Panc1 (cell line): Measurements from ENCODE around the gene ABLIM2. TPM values are rescaled to one million over a fixed set of nuclear protein-coding genes. Genes with fewer than 3 reads are reported as not detected.

ENCODE experiments used
- ATAC-seq: fragments of 200-7000 bp; cut with Tn5 transposase; 2 replicates; pipeline ENCODE4 v1.9.1; 2020; ENCODE audit warnings: mild to moderate bottlenecking, moderate library complexity
- BruUV-seq: library from RNA; stranded (reverse); fragments of 400-500 nt; replicated peaks from 2 replicates; lab custom pipeline; 2021; lab: Mats Ljungman, UMichigan
- CTCF ChIA-PET: fragments of 300-600 bp; sonication (Branson Sonifier 250); formaldehyde crosslinking; loops from one replicate; lab custom pipeline; 2022; ENCODE audit warnings: antibody characterized with exemption; lab: Charles Lee
- POLR2A ChIA-PET: fragments of 300-600 bp; sonication (Branson Sonifier 250); formaldehyde crosslinking; loops from one replicate; lab custom pipeline; 2022; ENCODE audit warnings: antibody characterized with exemption; lab: Charles Lee
- DNase-seq: peaks from one replicate; pipeline ENCODE4 v3.0.0-alpha.2; 2010; ENCODE audit warnings: low read depth, low spot score
- H3K27ac ChIP-seq: 2 replicates; pipeline ENCODE4 v1.5.1; 2011; ENCODE audit warnings: mild to moderate bottlenecking, low read length, inconsistent platforms
- H3K27me3 ChIP-seq: fragments of 200-500 bp; sonication (Bioruptor generic); 2 replicates; pipeline ENCODE4 v1.6.0; 2014; ENCODE audit warnings: low read length, inconsistent platforms; ENCODE audit not compliant: control insufficient read depth, insufficient read depth
- H3K36me3 ChIP-seq: fragments of 200-500 bp; sonication (Bioruptor generic); 2 replicates; pipeline ENCODE4 v1.5.1; 2014; ENCODE audit warnings: inconsistent platforms, mild to moderate bottlenecking, low read length, moderate library complexity; ENCODE audit not compliant: control insufficient read depth, insufficient read depth
- H3K4me1 ChIP-seq: 2 replicates; pipeline ENCODE4 v1.5.1; 2011; ENCODE audit warnings: inconsistent platforms, mild to moderate bottlenecking, low read length, moderate library complexity; ENCODE audit not compliant: control insufficient read depth, insufficient read depth
- H3K4me3 ChIP-seq, 2 experiments: 2 replicates each; pipeline ENCODE4 v1.5.1; 2011 to 2012; ENCODE audit warnings: low read depth in 2 of 2, low read length in 2 of 2, mild to moderate bottlenecking in 2 of 2, inconsistent platforms in 1 of 2, moderate library complexity in 1 of 2
- H3K9me3 ChIP-seq: fragments of 200-500 bp; sonication (Bioruptor generic); 2 replicates; pipeline ENCODE4 v1.5.1; 2014; ENCODE audit warnings: low read depth, mild to moderate bottlenecking, inconsistent platforms, low read length, moderate library complexity; ENCODE audit not compliant: control insufficient read depth, insufficient read depth
- POLR2AphosphoS5 ChIP-seq: IDR thresholded peaks from 2 replicates; pipeline ENCODE4 v1.6.1; 2012; ENCODE audit warnings: mild to moderate bottlenecking, low read depth, low read length, moderate library complexity
- SIN3A ChIP-seq: IDR thresholded peaks from 2 replicates; pipeline ENCODE4 v1.6.1; 2012; ENCODE audit warnings: low read depth, mild to moderate bottlenecking, low read length, moderate library complexity, borderline replicate concordance; ENCODE audit not compliant: insufficient read depth
- TCF7L2 ChIP-seq: IDR thresholded peaks from 2 replicates; pipeline ENCODE4 v1.6.1; 2011; ENCODE audit warnings: mild to moderate bottlenecking, low read depth, low read length, inconsistent platforms
- in situ Hi-C: cut with HindIII; loops from 2 replicates; pipeline ENCODE4 v1.10.0; 2016; ENCODE audit warnings: low sequenced_read_pairs, low pct_unique_long_range_greater_than_20kb
- intact Hi-C: fragments of 100-400 bp; cut with micrococcal nuclease; formaldehyde crosslinking; loops from one replicate; pipeline ENCODE4 v1.10.0; 2022; ENCODE audit not compliant: unreplicated experiment
- total RNA-seq: library from RNA; stranded (reverse); gene quantifications from one replicate; pipeline ENCODE4 v1.2.1, GENCODE V29; 2021; ENCODE audit not compliant: unreplicated experiment
- TF ChIP-seq, protein P1 (sequence below), 2 experiments: IDR thresholded peaks; 2 replicates each; pipeline ENCODE4 v1.6.1; 2011 to 2012; ENCODE audit warnings: low read depth in 2 of 2, control low read depth in 1 of 2, low read length in 1 of 2, mild to moderate bottlenecking in 1 of 2, moderate library complexity in 1 of 2; ENCODE audit not compliant: insufficient read depth in 1 of 2
- TF ChIP-seq, protein P2 (sequence below): fragments of 450-650 bp; IDR thresholded peaks from 2 replicates; pipeline ENCODE4 v1.5.1; 2017; ENCODE audit warnings: mild to moderate bottlenecking

ABLIM2 gene
- total RNA-seq, 1 experiment from 2014 or later, result 0.64 TPM

DNA sequence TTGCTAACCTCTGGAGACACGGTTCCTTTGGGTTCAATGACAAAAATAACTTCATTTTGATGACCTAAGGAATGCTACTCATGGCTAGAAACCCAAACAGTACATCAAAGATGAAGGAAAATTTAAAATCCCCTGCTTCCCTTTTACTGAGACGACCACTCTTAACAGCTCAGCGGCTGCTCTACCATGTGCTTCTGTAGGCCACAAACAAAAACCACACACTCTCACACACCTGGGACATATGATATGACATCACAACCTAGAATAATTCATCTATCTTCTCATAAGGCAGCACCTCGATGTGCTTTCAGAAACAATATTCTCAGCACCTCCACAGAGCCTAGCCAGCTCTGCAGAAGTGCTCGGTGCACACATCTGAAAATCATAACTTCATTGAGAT, 34.7 kb downstream of the ABLIM2 start:
- no peaks in the 10 kb centered on the region for H3K27me3 ChIP-seq
- ChIA-PET POLR2A (no interaction called here), CTCF (no interaction called here)
- H3K4me1 ChIP-seq, result no peaks in the 10 kb centered on the region
- H3K36me3 ChIP-seq, result no peaks in the 10 kb centered on the region
- H3K9me3 ChIP-seq, result no peaks in the 10 kb centered on the region
- intact Hi-C loops, result no loop called here
- DNase-seq, result no peak
- BruUV-seq, result no TSS peak
- TF ChIP-seq POLR2AphosphoS5 (no peak), SIN3A (no peak)
- in situ Hi-C loops, result no loop called here
- ATAC-seq, result no peak
- H3K4me3 ChIP-seq, result no peak overlapping the region
- no peak overlapping the region for H3K27ac ChIP-seq

DNA sequence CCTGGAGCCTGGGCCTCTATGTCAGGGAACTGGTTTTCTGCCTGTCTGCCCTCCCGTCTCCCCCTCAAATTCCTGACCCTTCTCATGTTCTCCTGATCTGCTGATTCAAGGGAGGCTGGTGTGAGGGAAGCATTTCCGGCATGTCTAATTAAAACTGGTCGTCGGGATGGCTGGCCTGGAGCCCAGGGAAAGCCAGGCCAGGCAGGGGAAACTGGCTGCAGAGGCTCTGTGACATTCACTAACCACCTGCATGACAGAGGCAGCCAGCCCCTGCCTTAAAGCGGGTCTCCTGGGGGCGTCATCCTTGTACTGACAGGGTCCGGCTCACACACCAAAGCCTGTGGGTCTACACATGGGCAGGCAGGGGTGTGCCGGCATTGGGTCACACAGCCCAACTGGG, 35.2 kb downstream of the ABLIM2 start:
- no peak for ATAC-seq
- no peak for DNase-seq
- in situ Hi-C loops (no loop called here), intact Hi-C loops (no loop called here)
- no peaks in the 10 kb centered on the region for H3K9me3 ChIP-seq
- ChIA-PET POLR2A (no interaction called here), CTCF (no interaction called here)
- H3K27ac ChIP-seq, result no peak overlapping the region
- TF ChIP-seq, protein P1, sequence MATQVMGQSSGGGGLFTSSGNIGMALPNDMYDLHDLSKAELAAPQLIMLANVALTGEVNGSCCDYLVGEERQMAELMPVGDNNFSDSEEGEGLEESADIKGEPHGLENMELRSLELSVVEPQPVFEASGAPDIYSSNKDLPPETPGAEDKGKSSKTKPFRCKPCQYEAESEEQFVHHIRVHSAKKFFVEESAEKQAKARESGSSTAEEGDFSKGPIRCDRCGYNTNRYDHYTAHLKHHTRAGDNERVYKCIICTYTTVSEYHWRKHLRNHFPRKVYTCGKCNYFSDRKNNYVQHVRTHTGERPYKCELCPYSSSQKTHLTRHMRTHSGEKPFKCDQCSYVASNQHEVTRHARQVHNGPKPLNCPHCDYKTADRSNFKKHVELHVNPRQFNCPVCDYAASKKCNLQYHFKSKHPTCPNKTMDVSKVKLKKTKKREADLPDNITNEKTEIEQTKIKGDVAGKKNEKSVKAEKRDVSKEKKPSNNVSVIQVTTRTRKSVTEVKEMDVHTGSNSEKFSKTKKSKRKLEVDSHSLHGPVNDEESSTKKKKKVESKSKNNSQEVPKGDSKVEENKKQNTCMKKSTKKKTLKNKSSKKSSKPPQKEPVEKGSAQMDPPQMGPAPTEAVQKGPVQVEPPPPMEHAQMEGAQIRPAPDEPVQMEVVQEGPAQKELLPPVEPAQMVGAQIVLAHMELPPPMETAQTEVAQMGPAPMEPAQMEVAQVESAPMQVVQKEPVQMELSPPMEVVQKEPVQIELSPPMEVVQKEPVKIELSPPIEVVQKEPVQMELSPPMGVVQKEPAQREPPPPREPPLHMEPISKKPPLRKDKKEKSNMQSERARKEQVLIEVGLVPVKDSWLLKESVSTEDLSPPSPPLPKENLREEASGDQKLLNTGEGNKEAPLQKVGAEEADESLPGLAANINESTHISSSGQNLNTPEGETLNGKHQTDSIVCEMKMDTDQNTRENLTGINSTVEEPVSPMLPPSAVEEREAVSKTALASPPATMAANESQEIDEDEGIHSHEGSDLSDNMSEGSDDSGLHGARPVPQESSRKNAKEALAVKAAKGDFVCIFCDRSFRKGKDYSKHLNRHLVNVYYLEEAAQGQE (IDR thresholded peaks at IDR 0.05; ENCODE audit: insufficient read depth in 1 of 2, low read depth in 2 of 2, low read length in 1 of 2), result no peak
- no peak for TF ChIP-seq SIN3A
- TF ChIP-seq TCF7L2, result no peak
- TF ChIP-seq, protein P2, sequence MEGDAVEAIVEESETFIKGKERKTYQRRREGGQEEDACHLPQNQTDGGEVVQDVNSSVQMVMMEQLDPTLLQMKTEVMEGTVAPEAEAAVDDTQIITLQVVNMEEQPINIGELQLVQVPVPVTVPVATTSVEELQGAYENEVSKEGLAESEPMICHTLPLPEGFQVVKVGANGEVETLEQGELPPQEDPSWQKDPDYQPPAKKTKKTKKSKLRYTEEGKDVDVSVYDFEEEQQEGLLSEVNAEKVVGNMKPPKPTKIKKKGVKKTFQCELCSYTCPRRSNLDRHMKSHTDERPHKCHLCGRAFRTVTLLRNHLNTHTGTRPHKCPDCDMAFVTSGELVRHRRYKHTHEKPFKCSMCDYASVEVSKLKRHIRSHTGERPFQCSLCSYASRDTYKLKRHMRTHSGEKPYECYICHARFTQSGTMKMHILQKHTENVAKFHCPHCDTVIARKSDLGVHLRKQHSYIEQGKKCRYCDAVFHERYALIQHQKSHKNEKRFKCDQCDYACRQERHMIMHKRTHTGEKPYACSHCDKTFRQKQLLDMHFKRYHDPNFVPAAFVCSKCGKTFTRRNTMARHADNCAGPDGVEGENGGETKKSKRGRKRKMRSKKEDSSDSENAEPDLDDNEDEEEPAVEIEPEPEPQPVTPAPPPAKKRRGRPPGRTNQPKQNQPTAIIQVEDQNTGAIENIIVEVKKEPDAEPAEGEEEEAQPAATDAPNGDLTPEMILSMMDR, result no peak
- TF ChIP-seq POLR2AphosphoS5, result no peak
- H3K27me3 ChIP-seq, result no peaks in the 10 kb centered on the region
- BruUV-seq, result no TSS peak
- H3K36me3 ChIP-seq, result no peaks in the 10 kb centered on the region
- H3K4me3 ChIP-seq, result no peak overlapping the region
- H3K4me1 ChIP-seq, result no peaks in the 10 kb centered on the region

DNA sequence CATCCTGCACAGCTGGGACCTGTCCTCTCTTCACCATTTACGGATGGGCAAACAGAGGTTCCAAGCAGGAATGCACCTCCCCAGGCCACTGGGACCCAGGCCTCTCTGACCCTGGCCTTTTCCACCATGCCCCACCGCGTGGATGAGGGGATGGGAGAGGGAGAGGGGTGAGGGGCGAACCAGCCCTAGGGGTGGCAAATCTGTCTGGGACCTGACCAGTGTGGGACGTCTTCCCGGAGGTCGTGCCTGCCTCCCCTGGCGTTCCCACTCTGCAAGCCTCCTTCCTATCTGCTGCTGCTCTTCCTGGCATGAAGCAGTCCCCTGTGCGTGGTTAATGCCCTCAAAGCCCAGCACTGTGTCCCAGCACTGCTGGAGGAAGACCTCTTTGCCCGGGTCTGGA, 35.9 kb downstream of the ABLIM2 start:
- H3K27me3 ChIP-seq, result no peaks in the 10 kb centered on the region
- in situ Hi-C loops, result no loop called here
- no peak overlapping the region for H3K27ac ChIP-seq
- DNase-seq, result no peak
- no peak overlapping the region for H3K4me3 ChIP-seq
- no TSS peak for BruUV-seq
- H3K4me1 ChIP-seq, result no peaks in the 10 kb centered on the region
- H3K9me3 ChIP-seq, result no peaks in the 10 kb centered on the region
- CTCF ChIA-PET, result no interaction called here
- intact Hi-C loops, result no loop called here
- TF ChIP-seq, protein P1 (IDR thresholded peaks at IDR 0.05; ENCODE audit: insufficient read depth in 1 of 2, low read depth in 2 of 2, low read length in 1 of 2), result no peak
- TF ChIP-seq SIN3A (no peak), TCF7L2 (no peak), POLR2AphosphoS5 (no peak)
- TF ChIP-seq, protein P2, result no peak
- ATAC-seq, result no peak
- H3K36me3 ChIP-seq, result no peaks in the 10 kb centered on the region
- POLR2A ChIA-PET, result no interaction called here
